HepG2 (cell line): ENCODE measurements around the gene STRN3. TPM values are rescaled to one million over a fixed set of nuclear protein-coding genes. Genes with fewer than 3 reads are reported as not detected.

Experiments
- BCL6 ChIP-seq: IDR thresholded peaks from 2 replicates; pipeline ENCODE4 v1.6.1; 2016; ENCODE audit warnings: missing genetic modification reagents, missing compliant biosample characterization
- GATA4 ChIP-seq: sonication (generic); IDR thresholded peaks from 2 replicates; pipeline ENCODE4 v1.6.1; 2016; ENCODE audit warnings: antibody characterized with exemption, low read depth, borderline replicate concordance
- HMGXB3 ChIP-seq: sonication (generic); formaldehyde crosslinking; IDR thresholded peaks from 2 replicates; pipeline ENCODE4 v1.4.0; 2020; ENCODE audit warnings: missing genetic modification reagents, borderline replicate concordance
- HNRNPL ChIP-seq: fragments of 200-400 bp; formaldehyde crosslinking; IDR thresholded peaks from 2 replicates; pipeline ENCODE4 v1.6.1; 2017; ENCODE audit warnings: mild to moderate bottlenecking, low read depth, low read length
- MAZ ChIP-seq, 2 experiments: sonication (generic) in 1 of 2; formaldehyde crosslinking in 1 of 2; IDR thresholded peaks; 2 replicates each; pipeline versions ENCODE4 v1.5.0 to v1.6.1; 2012 to 2020; ENCODE audit warnings: low read depth in 2 of 2, mild to moderate bottlenecking in 2 of 2, borderline replicate concordance in 1 of 2, improper control_type of control experiment in 1 of 2, low read length in 1 of 2, missing genetic modification reagents in 1 of 2, moderate library complexity in 1 of 2
- MXD4 ChIP-seq: IDR thresholded peaks from 2 replicates; pipeline ENCODE4 v1.6.1; 2016; ENCODE audit warnings: mild to moderate bottlenecking, missing biosample characterization, missing genetic modification reagents
- NPAS2 ChIP-seq: sonication (generic); formaldehyde crosslinking; IDR thresholded peaks from 2 replicates; pipeline ENCODE4 v1.8.0; 2022; ENCODE audit warnings: mild to moderate bottlenecking, missing genetic modification reagents, borderline replicate concordance
- ONECUT2 ChIP-seq: sonication (generic); formaldehyde crosslinking; IDR thresholded peaks from 2 replicates; pipeline ENCODE4 v1.4.0; 2020; ENCODE audit warnings: missing genetic modification reagents
- SMC3 ChIP-seq: IDR thresholded peaks from 2 replicates; pipeline ENCODE4 v1.6.1; 2011; ENCODE audit warnings: low read length, improper control_type of control experiment
- TFDP2 ChIP-seq: sonication (generic); formaldehyde crosslinking; IDR thresholded peaks from 2 replicates; pipeline ENCODE4 v1.4.0; 2020; ENCODE audit warnings: missing genetic modification reagents
- ZBTB1 ChIP-seq: sonication (generic); formaldehyde crosslinking; IDR thresholded peaks from 2 replicates; pipeline ENCODE4 v1.4.0; 2020; ENCODE audit warnings: missing genetic modification reagents, borderline replicate concordance
- ZFY ChIP-seq: sonication (generic); formaldehyde crosslinking; IDR thresholded peaks from 2 replicates; pipeline ENCODE4 v1.4.0; 2020; ENCODE audit warnings: missing genetic modification reagents
- ZNF512B ChIP-seq: sonication (generic); formaldehyde crosslinking; IDR thresholded peaks from 2 replicates; pipeline ENCODE4 v1.5.1; 2020; ENCODE audit warnings: missing genetic modification reagents, mild to moderate bottlenecking, borderline replicate concordance
- ZNF746 ChIP-seq: sonication (generic); formaldehyde crosslinking; IDR thresholded peaks from 2 replicates; pipeline ENCODE4 v1.8.0; 2022; ENCODE audit warnings: mild to moderate bottlenecking, missing genetic modification reagents
- ZNF816 ChIP-seq: sonication (generic); formaldehyde crosslinking; IDR thresholded peaks from 2 replicates; pipeline ENCODE4 v1.8.0; 2022; ENCODE audit warnings: missing genetic modification reagents, mild to moderate bottlenecking, borderline replicate concordance
- polyA plus RNA-seq, 8 experiments: library from polyadenylated mRNA; depleted of rRNA in 3 of 8; stranded (reverse) in 7 of 8; unstranded in 1 of 8; fragments of >200 nt; fragmentation: Illumina TruSeq in 4 of 8; extraction: Trizol in 4 of 8; gene quantifications; 2 replicates each; pipeline versions ENCODE4 v1.2.1 to v1.2.3, GENCODE V29; 2011 to 2016; ENCODE audit warnings: low read depth in 4 of 8, missing spikeins in 1 of 8, mixed read lengths in 1 of 8; ENCODE audit not compliant: insufficient read depth in 1 of 8
- total RNA-seq, 5 experiments: library from RNA; depleted of rRNA; stranded (reverse); fragments of >200 nt; fragmentation: Illumina TruSeq; extraction: Trizol; gene quantifications; 2 replicates each; pipeline ENCODE4 v1.2.3, GENCODE V29; 2016; ENCODE audit warnings: low read depth in 1 of 5
- TF ChIP-seq, protein P1 (sequence below): sonication (generic); formaldehyde crosslinking; IDR thresholded peaks from 2 replicates; pipeline ENCODE4 v1.8.0; 2022; ENCODE audit warnings: missing genetic modification reagents, mild to moderate bottlenecking, moderate library complexity, borderline replicate concordance

The STRN3 gene
- total and polyA plus RNA-seq, 2 of the 13 experiments (the other 11 are each of a cell fraction or from before 2014, with no cell fraction given): 49.4 to 123 TPM

GRCh38 chr14:31026450-31027235, 464 bp upstream of the STRN3 start (continued):
- peak; percentile 48; the same call in 1 of the 2 replicates for TF ChIP-seq TFDP2 (CRISPR knock-in tag)
- TF ChIP-seq ZBTB1 (CRISPR knock-in tag): peak; percentile 60; the same call in 1 of the 2 replicates
- TF ChIP-seq BCL6: peak; percentile 63; the same call in 1 of the 2 replicates
- peak; percentile 98 for TF ChIP-seq ZNF816
- peak; percentile 87; the same call in 1 of the 2 replicates for TF ChIP-seq ZNF512B (CRISPR knock-in tag)
- TF ChIP-seq SMC3: no peak
- TF ChIP-seq MAZ (IDR thresholded peaks at IDR 0.05; ENCODE audit: borderline replicate concordance, low read depth, low read length): no peak
- TF ChIP-seq MAZ (CRISPR knock-in tag; IDR thresholded peaks at IDR 0.05; ENCODE audit: low read depth): peak; percentile 67
- peak; percentile 82; the same call in 1 of the 2 replicates for TF ChIP-seq ZNF746
- no peak; the same call in 1 of the 2 replicates for TF ChIP-seq HMGXB3 (CRISPR knock-in tag)
- no peak for TF ChIP-seq HNRNPL
- peak; percentile 95 for TF ChIP-seq MXD4 (CRISPR knock-in tag)
- no peak for TF ChIP-seq ONECUT2
- TF ChIP-seq GATA4: peak; percentile 77; the same call in 1 of the 2 replicates
- TF ChIP-seq NPAS2 (CRISPR knock-in tag): no peak
- TF ChIP-seq, protein P1, sequence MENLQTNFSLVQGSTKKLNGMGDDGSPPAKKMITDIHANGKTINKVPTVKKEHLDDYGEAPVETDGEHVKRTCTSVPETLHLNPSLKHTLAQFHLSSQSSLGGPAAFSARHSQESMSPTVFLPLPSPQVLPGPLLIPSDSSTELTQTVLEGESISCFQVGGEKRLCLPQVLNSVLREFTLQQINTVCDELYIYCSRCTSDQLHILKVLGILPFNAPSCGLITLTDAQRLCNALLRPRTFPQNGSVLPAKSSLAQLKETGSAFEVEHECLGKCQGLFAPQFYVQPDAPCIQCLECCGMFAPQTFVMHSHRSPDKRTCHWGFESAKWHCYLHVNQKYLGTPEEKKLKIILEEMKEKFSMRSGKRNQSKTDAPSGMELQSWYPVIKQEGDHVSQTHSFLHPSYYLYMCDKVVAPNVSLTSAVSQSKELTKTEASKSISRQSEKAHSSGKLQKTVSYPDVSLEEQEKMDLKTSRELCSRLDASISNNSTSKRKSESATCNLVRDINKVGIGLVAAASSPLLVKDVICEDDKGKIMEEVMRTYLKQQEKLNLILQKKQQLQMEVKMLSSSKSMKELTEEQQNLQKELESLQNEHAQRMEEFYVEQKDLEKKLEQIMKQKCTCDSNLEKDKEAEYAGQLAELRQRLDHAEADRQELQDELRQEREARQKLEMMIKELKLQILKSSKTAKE (CRISPR knock-in tag): no peak
- TF ChIP-seq ZFY (CRISPR knock-in tag): peak; percentile 83
